Measurements from ENCODE around the gene NOP53.

GRCh38 chr19:47758443-47758804 lies 13.1 kb downstream of the NOP53 start:
- TF ChIP-seq POLR2A (IDR thresholded peaks at IDR 0.05) (no peak), CTCF (IDR thresholded peaks at IDR 0.05) (no peak)
